IPS DF 4.7 (cell line): ENCODE measurements around the gene CCDC9B.
A peak's percentile ranks its signal among the peaks of the same experiment; 100 is the strongest.

Experiments
- DNase-seq: peaks from one replicate; pipeline ENCODE4 v3.0.0-alpha.2; 2013; ENCODE audit warnings: low spot score; ENCODE audit errors: extremely low read depth

Gene CCDC9B

DNA sequence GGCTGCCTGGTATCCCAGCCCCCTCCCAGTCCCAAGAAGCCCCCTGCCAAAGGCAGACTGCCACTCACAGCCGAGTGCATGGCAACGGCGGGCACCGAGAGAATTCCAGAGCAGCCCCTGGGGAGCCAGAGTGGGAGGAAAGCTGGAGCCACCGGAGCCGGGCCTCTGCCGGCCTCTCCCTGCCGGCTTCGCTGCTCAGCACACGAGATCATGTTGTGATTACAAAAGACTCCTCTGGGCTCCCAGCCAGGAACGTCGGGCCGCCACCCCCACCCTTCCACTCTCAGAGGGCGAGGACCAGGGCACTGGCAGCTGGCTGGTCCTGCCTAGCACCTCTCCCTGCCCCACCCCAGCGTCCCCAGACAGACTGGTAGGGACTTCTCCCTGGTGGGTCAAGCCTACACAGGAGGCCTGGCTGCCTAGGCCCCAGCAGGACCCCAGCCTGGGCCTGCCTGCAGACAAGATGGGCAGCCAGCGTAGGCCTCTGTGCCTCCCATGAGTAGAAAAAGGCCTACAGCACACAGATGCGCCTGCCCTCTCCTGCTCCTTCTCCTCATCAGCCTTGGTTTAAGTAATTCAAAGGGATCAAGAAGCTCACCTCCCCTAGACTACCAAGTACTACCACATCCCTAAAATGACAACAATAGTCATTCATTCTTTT lies at the start of gene CCDC9B:
CCDC9B (minus strand) TSS at position 200 of the 661 bp plus-strand sequence; CDS start at position 80, 120 bp downstream.
- DNase-seq, result no peak

DNA sequence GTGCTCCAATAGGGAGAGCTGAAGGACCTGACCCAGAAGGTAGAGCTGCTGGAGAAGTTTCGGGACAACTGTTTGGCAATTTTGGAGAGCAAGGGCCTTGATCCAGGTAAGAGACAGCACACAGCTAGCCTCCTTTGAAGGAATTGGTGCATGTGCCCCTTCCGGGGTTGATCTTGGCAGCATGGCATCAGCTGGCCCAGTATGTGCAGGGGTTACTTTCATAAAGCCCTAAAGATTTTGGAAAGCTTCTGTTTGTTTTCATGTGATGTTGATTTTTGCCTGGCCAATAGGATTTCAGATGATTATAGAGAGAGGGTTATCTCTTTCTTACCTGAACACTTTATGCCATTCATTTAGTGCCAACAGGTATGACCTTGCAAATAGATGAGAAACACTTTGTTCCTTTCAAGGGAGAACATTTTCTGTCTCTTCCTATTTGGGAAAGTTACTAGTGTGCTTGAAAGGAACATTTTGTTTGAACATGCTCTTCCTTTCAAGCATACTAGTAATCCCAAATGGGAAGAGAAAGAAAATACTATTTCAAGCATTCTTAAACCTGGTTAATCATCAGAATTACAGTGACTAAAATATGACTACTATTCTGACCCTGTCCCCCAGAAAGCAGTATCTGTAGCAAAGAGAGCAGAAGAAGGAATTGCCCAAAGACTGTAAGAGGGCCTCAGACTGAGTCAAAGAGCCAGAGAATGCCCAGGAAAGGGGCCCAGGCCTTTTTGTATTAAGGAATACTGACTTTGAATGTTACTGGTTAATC lies 49.3 kb upstream of the CCDC9B start:
- DNase-seq, result no peak

DNA sequence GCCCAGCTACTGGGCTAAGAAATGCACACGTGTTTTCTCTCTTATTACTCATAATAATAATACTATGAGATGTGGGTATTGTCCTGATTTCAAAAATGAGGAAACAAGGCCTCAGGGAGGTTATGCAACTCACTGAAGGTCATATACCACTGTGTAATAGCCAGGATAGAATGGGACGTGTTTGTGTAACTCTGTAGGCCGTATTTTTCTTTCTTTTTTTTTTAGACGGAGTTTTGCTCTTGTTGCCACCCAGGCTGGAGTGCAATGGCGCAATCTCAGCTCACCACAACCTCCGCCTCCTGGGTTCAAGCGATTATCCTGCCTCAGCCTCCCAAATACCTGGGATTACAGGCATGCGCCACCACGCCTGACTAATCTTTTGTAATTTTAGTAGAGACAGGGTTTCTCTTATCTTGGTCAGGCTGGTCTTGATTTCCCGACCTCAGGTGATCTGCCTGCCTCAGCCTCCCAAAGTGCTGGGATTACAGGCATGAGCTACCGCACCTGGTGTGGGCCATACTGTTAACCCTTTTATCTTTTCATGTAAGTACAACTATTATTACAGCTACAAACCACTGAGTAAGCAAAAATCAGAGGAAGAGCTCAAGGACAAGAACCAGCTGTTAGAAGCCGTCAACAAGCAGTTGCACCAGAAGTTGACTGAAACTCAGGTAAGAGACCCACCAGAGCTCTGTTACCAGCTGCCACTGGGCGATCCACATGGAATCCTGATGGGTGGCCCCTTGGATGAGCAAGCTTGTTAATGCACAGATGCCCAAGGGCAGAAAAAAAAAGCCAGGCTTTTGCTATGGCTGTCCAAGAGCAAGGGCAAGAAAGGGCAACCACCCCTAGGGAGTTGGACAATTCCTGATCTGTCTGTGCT lies 48.4 kb upstream of the CCDC9B start:
- DNase-seq, result no peak

DNA sequence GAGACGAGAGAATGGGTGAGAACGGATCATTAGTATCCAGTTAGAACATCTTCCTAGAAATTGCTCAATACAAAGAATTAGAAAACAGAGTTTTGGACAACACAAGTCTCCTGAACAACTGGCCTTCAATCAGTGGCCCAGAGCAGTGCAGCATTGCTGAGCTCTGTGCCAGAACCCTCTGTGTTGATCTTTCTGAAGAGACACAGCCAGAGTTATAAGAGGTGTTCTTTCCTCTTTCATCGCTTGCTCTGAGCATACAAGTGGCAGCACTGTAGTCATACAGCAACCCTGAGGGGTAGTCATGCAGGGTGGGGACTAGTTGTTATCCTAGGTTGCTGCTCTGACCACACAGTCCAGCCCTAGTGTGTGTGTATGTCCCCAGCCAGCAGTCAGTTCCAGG lies 45.7 kb upstream of the CCDC9B start:
- no peak for DNase-seq

DNA sequence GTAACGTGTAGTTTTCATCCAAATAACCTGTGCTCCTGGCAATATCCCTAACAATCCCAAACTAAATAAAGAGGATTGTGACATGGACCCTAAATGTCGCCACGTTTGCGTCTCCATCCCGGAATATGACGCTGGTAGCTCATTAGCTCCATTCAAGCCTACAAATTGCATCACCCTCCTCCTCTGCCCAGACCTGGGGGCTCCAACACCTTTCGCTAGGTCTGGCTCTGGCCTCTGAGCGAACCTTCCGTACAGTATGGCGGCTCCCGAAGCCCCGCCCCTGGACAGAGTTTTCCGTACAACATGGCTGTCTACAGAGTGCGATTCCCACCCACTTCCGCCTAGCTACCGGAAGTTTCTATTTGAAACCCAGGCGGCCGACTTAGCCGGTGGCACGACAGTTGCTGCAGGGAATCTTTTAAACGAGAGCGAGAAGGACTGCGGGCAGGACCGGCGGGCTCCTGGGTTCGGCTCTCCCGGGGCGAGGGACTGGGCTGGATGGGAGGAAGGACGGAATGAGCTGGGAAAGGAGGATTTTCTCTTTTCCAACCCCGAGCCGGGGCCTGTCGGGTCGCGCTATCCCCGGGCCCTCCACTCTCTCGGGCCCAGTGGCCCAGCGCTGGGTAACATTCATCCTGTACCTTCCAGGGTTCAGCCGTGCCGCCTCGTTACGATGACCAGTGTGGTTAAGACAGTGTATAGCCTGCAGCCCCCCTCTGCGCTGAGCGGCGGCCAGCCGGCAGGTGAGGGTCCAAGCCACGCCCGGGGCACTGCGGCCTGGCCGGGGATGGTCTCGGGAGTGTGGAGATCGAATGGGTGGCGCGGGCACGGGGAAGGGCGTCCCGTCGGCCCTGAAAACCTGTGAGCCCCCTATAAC lies 42.1 kb upstream of the CCDC9B start, which contains the start of gene KNSTRN:
KNSTRN (plus strand) TSS at position 142 of the 877 bp plus-strand sequence; CDS start at position 257, 115 bp downstream.
- DNase-seq, result peak; percentile 81

DNA sequence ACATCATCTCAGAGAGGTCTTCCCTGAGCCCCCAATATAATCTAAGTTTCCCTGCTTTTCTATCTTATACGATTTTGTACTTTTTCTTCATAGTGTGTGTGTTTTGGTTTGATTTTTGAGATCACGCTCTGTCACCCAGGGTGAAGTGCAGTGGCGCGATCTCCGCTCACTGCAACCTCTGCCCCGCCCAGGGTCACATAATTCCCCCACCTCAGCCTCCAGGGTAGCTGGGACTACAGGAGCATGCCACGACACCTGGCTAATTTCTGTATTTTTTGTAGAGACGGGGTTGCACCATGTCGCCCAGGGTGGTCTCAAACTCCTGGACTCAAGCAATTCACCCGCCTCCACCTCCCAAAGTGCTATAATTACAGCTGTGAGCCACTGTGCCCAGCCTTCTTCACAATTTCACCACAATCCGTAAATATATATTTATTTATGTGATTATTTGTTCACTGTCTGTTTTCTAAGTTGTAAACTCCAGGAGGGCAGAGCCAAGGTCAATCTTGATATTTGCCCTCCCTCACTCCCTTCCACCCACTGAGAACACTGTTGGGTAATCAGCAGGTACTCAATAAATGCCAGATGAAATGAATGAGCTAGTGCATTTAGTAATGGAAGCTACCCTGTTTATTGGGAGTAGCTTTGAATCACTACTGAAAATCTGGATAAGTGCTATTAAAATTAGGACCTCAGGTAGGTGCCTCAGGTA lies 41.2 kb upstream of the CCDC9B start:
- no peak for DNase-seq

DNA sequence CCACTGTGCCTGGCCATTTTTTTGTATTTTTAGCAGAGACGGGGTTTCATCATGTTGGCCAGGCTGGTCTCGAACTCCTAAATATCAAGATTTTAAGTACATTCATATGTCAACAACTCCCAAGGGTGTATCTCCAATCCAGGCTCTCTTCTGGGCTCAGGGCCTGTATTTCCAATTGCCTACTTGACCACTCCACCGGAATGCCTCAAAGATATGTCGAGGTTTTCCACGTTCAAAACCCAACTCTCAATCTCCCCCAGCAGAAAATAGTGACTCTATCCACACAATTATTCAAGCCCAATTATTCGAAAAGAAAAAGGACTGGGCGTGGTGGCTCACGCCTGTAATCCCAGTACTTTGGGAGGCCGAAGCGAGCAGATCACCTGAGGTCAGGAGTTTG lies 39.9 kb upstream of the CCDC9B start:
- DNase-seq, result no peak

DNA sequence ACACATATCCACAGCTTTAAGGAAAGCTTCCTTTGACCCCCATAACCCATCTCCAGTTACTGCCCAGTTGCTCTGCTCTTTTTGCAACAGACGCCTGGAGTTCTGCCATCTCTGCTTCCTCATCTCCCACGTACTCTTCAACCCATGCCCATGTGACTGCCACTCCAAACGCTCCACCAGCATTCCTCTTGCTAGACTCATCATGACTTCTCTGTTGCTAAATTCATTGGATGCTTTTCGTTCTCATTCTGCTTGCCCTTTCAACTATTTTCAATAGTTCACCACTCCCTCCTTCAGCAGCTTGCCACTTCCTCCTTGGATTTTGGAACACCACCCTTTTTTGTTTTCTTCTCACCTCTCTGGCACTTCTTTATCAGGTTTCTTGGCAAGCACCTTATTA lies 39.1 kb upstream of the CCDC9B start:
- DNase-seq, result no peak

DNA sequence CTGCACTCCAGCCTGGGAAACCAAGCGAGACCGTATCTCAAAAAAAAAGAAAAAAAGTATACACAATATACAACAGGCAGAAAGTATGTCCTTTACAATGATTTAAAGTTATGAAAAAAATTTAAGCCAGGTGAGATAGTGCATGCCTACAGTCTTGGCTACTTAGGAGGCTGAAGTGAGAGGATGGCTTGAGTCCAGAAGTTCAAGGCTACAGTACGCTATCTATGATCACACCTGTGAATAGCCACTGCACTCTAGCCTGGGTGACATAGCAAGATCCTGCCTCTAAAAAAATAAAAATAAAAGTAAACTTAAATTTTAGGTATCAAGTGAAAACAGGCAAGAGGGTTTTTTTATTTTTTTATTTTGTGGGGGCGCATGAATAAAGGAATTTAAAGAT lies 38.6 kb upstream of the CCDC9B start:
- no peak for DNase-seq

DNA sequence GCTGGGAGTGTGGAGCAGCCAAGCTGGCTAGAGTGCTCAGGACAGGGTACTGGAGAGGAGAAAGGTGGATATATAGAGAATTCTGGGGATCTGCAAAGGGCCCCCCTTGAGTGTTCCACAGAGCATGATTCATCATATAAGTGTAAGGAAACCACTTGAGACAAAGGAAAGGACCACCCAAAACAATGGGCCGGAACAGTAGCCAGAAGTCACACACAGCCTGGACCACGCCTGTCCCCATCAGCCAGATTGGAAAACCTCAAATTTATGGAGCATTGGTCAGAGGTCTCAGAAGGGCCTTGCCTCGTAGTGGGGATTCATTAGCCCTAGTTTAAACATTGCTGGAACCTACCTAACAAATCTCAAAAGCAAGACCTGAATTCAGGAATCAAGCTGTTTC lies 36.9 kb upstream of the CCDC9B start:
- DNase-seq, result no peak

DNA sequence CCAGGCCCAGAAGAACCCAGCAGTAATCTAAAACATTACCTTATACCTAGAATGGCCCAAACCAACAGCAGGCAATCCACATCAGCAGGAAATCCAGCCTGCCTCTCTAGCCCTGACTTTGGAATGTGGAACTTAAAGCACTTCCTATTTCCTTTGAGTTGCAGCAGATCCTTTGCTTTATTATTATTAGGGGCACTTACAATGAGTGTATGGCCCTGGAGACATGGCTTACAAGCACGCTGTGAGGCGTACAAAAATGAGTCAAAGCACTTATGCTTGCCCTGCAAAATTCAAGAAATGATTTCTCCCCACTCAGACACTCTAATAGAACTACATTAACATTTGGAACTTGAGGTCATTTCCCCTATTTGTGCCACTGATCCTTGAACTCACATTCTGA lies 32.2 kb upstream of the CCDC9B start:
- DNase-seq, result no peak

DNA sequence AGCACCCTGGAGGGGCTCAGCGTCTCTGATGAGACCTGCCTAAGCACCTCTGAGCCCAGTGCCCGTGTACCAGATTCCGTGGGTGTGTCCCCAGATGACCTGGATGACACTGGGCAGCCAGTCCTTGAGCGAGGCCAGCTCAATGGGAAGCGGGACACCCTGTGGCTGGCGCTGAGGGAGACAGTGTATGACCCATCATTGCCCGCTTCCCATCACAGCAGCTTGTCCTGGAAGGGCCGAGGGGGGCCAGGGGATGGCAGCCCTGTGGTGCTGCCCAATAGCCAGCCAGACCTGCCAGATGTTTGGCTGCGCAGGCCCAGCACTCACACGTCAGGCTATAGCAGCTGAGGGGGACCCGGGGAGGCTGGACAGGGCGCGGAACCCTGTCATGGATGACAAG lies 29.2 kb upstream of the CCDC9B start:
- no peak for DNase-seq

DNA sequence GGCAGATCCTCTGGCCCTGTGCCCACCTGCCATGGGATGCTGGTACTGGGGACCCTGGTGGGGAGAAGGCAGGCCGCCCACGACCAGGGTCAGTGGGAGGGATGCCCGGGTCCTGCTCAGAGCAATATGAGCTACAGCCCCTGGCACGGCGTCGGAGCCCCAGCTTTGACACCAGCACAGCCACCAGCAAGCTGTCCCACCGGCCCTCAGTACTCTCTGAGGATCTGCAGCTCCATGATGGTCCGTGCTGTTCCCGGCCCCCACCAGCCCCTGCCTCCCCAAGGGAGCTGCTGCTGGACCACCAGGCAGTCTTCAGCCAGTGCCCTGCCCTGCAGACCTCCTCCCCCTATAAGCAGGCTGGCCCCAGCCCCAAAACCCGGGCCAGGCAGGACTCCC lies 28.7 kb upstream of the CCDC9B start:
- DNase-seq, result no peak

DNA sequence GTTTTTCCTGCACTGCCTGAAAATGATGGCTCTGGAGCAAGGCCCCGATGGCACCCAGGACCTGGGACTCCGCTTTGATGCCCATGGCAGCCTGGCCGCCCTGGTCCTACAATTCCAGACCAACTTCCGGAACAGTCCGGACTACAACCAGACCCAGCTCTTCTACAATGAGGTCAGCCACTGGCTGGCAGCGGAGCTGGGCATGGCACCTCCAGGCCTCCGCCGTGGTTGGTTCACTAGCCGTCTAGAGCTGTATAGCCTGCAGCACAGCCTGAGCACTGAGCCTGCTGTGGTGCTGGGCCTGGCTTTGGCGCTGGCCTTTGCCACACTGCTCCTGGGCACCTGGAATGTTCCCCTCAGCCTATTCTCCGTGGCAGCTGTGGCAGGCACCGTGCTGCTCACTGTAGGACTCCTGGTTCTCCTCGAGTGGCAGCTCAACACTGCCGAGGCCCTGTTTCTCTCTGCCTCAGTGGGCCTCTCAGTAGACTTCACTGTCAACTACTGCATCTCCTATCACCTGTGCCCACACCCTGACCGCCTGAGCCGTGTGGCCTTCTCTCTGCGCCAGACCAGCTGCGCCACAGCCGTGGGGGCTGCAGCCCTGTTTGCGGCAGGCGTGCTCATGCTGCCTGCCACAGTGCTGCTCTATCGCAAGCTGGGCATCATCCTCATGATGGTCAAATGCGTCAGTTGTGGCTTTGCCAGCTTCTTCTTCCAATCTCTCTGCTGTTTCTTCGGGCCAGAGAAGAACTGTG lies 28.2 kb upstream of the CCDC9B start:
- no peak for DNase-seq

DNA sequence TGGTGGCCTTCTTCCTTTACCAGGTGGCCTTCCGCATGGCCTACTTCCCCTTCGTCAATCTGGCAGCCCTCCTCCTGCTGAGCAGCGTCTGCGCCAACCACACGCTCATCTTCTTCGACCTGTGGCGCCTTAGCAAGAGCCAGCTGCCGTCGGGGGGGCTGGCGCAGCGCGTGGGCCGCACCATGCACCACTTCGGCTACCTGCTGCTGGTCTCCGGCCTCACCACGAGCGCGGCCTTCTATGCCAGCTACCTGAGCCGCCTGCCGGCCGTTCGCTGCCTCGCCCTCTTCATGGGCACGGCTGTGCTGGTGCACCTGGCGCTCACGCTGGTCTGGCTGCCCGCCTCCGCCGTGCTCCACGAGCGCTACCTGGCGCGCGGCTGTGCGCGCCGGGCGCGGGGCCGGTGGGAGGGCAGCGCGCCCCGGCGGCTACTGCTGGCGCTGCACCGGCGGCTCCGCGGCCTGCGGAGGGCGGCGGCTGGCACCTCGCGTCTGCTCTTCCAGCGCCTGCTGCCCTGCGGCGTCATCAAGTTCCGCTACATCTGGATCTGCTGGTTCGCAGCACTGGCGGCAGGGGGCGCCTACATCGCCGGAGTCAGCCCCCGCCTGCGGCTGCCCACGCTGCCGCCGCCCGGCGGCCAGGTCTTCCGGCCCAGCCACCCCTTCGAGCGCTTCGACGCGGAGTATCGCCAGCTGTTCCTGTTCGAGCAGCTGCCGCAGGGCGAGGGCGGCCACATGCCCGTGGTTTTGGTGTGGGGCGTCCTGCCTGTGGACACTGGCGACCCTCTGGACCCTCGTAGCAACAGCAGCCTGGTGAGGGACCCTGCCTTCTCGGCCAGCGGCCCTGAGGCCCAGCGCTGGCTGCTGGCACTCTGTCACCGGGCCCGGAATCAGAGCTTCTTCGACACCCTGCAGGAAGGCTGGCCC lies 27.2 kb upstream of the CCDC9B start:
- DNase-seq, result no peak

DNA sequence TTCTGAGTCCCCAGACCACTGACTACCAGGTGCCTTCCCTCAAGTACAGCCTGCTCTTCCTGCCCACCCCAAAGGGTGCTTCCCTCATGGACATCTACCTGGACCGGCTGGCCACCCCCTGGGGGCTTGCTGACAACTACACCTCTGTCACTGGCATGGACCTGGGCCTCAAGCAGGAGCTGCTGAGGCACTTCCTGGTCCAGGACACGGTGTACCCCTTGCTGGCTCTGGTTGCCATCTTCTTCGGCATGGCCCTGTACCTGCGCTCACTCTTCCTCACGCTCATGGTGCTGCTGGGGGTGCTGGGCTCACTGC lies 26.6 kb upstream of the CCDC9B start:
- no peak for DNase-seq

DNA sequence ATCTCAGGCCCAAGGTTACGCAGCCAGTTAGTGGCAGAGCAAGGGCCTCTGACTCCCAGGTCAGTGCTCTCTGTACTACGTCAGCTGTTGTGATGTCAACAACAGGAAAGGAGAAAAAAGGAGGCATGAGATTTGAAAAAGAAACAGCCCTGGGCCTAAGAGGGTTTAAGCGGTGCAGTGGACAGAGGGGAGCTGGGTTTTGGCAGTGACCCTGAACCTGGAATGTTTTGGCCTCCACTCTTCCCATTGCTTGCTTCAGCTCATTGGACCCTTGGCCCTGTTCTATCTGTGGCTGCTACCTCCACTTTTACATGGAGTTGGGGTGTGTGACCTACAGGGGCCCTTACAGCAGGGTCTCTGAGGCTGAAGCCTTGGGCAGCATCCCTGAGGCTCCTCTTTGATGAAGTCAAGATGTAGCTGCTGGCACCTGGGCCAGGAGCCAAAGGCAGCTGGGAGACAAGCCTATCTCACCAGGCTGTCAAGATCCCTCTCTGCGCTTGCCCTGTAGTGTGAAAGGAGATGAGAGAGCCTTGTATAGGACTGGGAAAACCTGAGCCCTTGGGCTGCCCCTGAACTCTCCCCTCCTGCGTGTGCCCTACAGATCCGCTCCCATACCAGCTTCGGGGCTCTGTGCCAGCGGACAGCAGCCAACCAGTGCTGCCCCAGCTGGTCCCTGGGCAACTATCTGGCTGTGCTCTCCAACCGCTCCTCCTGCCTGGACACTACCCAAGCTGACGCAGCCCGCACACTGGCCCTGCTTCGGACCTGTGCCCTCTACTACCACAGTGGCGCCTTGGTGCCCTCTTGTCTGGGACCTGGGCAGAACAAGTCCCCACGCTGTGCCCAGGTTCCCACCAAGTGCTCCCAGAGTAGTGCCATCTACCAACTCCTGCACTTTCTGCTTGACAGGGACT lies 26.0 kb upstream of the CCDC9B start:
- no peak for DNase-seq
